GM23248 (cell line): Measurements from ENCODE around the gene KLF13.

Experiments
- EZH2 ChIP-seq: fragments of 200-600 bp; sonication (generic); IDR thresholded peaks from 2 replicates; pipeline ENCODE4 v1.6.1; 2018; ENCODE audit warnings: antibody characterized with exemption, mild to moderate bottlenecking; ENCODE audit not compliant: insufficient read depth, poor library complexity, severe bottlenecking
- EZH2phosphoT487 ChIP-seq: fragments of 200-600 bp; sonication (generic); IDR thresholded peaks from 2 replicates; pipeline ENCODE4 v1.6.1; 2018; ENCODE audit warnings: antibody characterized with exemption, moderate library complexity, mild to moderate bottlenecking, low read depth; ENCODE audit not compliant: insufficient read depth

- no peak for TF ChIP-seq EZH2
- TF ChIP-seq EZH2phosphoT487: no peak
Measured at GRCh38 chr15:31296219-31296645, 30.4 kb upstream of the KLF13 start.
